Measurements from ENCODE around the gene PRMT7.

PRMT7 gene

GRCh38 chr16:68310774-68311511 is at the start of gene PRMT7, which contains the start of gene SLC7A6OS:
Gene PRMT7, plus strand, starts transcription at chr16:68311019. Its CDS starts 4,961 bp downstream, at chr16:68315980.
Gene SLC7A6OS, minus strand, starts transcription at chr16:68310946. Its CDS starts 20 bp downstream, at chr16:68310926.
- H3K27me3 Mint-ChIP-seq (ENCODE audit: low read depth, poor library complexity): no peaks in the 10 kb centered on the region
- H3K4me3 Mint-ChIP-seq: peak within 1 kb of the TSS; percentile 95
- peak within 1 kb of the TSS; percentile 99 for H3K27ac Mint-ChIP-seq
- peak; percentile 92 for DNase-seq
- TF ChIP-seq CTCF (IDR thresholded peaks at IDR 0.05): no peak
- no peaks in the 10 kb centered on the region for H3K9me3 Mint-ChIP-seq
- peaks cover 18% of the 10 kb centered on the region for H3K36me3 Mint-ChIP-seq (ENCODE audit: low read depth)
- peaks cover 33% of the 10 kb centered on the region for H3K4me1 Mint-ChIP-seq

- Mint-ChIP-seq H3K4me3 (peak overlapping the region; percentile 92), H3K27me3 (ENCODE audit: low read depth, poor library complexity) (peaks cover 4% of the 10 kb centered on the region)
Observed at GRCh38 chr16:68263559-68264127, 47.2 kb upstream of the PRMT7 start.

GRCh38 chr16:68264128-68265077 is 46.4 kb upstream of the PRMT7 start, which contains the start of gene SLC7A6:
Gene SLC7A6, plus strand, starts transcription at chr16:68264526. Its CDS starts 10,201 bp downstream, at chr16:68274727.
- Mint-ChIP-seq H3K36me3 (ENCODE audit: low read depth) (no peaks in the 10 kb centered on the region), H3K4me1 (peaks cover 53% of the 10 kb centered on the region), H3K27ac (peak within 1 kb of the TSS; percentile 89), H3K4me3 (peak within 1 kb of the TSS; percentile 92), H3K27me3 (ENCODE audit: low read depth, poor library complexity) (peaks cover 3% of the 10 kb centered on the region), H3K9me3 (no peaks in the 10 kb centered on the region)
- DNase-seq: peak; percentile 89
- peak; percentile 52 for TF ChIP-seq CTCF (IDR thresholded peaks at IDR 0.05)

More at GRCh38 chr16:68263559-68264127, 47.2 kb upstream of the PRMT7 start:
- Mint-ChIP-seq H3K27ac (peak overlapping the region; percentile 89), H3K9me3 (no peaks in the 10 kb centered on the region), H3K36me3 (ENCODE audit: low read depth) (peaks cover under 1% of the 10 kb centered on the region), H3K4me1 (peaks cover 48% of the 10 kb centered on the region)
- no peak for TF ChIP-seq CTCF (IDR thresholded peaks at IDR 0.05)
- DNase-seq: no peak

GRCh38 chr16:68265078-68265920 is 45.5 kb upstream of the PRMT7 start:
- DNase-seq: peak; percentile 33
- H3K36me3 Mint-ChIP-seq (ENCODE audit: low read depth): no peaks in the 10 kb centered on the region

More at GRCh38 chr16:68265078-68265920, 45.5 kb upstream of the PRMT7 start:
- peak overlapping the region; percentile 91 for H3K4me3 Mint-ChIP-seq
- TF ChIP-seq CTCF (IDR thresholded peaks at IDR 0.05): no peak
- H3K9me3 Mint-ChIP-seq: no peaks in the 10 kb centered on the region
- H3K4me1 Mint-ChIP-seq: peaks cover 57% of the 10 kb centered on the region
- H3K27me3 Mint-ChIP-seq (ENCODE audit: low read depth, poor library complexity): peaks cover 3% of the 10 kb centered on the region
- H3K27ac Mint-ChIP-seq: peak overlapping the region; percentile 53

Measured in nephron progenitor cell (in vitro differentiated cells).